LNCaP clone FGC (cell line): ENCODE measurements around the gene PHLPP2.

Experiments
- DNase-seq: peaks from one replicate; pipeline ENCODE4 v3.0.0-alpha.2; 2011; ENCODE audit warnings: low read depth
- H3K4me3 ChIP-seq: 2 replicates; pipeline ENCODE4 v1.5.1; 2011; ENCODE audit warnings: mild to moderate bottlenecking, low read depth, low read length, control low read depth
- TF ChIP-seq, protein P1 (sequence below): IDR thresholded peaks from 2 replicates; pipeline ENCODE4 v1.5.1; 2012; ENCODE audit warnings: mild to moderate bottlenecking; ENCODE audit not compliant: control insufficient read depth, insufficient read depth; ENCODE audit errors: extremely low read depth

The PHLPP2 gene

DNA sequence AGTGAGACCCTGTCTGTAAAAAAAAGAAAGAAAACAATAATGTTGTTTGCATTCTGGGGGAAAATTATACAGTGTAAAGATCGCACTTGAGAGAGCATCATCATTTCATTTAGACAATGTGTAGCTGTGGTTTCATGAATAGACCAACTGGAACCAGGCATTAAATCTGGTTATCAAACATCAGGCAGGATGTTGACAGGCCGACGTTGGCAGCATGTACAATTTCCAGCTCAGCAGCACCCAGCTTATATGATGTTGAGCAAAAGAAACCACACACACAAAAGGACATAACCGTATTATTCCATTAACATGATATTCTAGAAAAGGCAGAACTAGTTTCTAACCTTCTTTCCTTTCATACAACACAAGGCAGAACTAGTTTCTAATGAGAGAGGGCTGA, 92.7 kb downstream of the PHLPP2 start:
- TF ChIP-seq, protein P1, sequence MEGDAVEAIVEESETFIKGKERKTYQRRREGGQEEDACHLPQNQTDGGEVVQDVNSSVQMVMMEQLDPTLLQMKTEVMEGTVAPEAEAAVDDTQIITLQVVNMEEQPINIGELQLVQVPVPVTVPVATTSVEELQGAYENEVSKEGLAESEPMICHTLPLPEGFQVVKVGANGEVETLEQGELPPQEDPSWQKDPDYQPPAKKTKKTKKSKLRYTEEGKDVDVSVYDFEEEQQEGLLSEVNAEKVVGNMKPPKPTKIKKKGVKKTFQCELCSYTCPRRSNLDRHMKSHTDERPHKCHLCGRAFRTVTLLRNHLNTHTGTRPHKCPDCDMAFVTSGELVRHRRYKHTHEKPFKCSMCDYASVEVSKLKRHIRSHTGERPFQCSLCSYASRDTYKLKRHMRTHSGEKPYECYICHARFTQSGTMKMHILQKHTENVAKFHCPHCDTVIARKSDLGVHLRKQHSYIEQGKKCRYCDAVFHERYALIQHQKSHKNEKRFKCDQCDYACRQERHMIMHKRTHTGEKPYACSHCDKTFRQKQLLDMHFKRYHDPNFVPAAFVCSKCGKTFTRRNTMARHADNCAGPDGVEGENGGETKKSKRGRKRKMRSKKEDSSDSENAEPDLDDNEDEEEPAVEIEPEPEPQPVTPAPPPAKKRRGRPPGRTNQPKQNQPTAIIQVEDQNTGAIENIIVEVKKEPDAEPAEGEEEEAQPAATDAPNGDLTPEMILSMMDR = no peak
- no peak for DNase-seq
- no peak overlapping the region for H3K4me3 ChIP-seq

DNA sequence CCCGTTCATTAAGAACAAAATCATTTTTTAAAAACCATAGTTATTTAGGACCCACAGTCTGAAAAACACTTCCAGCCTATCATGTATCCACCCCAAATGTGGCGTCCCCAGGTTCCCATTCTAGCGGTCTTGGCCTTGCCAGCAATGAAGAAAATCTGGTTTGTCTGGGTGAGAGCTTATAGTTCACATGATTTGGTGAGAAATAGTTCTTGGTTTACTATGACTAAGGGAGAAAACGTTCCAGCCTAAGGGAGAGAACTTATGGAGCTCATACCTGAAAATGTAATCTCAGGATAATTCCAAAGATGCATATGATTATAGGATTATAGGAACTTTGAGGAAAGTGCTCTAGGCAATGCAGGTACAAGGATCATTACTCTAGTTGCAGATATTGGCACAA, 93.7 kb downstream of the PHLPP2 start:
- DNase-seq = no peak
- TF ChIP-seq, protein P1 = no peak
- H3K4me3 ChIP-seq = no peak overlapping the region

DNA sequence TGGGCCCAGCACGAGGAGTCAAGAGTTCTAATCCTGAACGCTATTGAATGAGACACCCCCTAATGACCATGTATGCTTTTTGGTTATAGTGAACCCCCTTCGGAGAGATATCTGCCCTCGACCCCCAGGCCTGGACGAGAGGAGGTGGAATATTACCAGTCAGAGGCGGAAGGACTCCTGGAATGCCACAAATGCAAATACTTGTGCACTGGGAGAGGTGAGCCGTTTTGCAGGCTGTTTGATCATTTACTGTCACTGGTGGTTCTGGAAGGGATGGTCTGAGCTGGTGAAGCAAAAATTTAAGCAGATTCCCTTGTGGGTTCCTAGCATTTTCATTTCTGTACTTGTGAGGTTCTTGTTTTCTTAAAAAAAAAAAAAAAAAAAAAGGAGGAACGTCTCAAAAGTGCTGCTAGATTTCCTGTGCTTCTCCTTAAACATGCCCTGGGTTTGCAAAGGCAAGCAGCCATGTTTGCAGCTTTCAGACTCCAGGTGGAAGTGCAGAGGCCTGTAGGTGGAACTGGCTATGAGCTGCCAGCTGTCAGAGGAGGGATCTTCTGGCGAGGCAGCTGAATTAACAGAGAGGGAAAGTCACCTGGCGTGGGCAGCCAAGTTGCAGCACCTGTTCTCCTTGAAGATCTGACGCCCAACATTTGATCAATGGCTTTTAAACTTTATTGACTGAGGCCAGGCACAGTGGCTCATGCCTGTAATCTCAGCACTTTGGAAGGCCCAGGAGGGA, 95.1 kb downstream of the PHLPP2 start:
- DNase-seq = peak; percentile 80

DNA sequence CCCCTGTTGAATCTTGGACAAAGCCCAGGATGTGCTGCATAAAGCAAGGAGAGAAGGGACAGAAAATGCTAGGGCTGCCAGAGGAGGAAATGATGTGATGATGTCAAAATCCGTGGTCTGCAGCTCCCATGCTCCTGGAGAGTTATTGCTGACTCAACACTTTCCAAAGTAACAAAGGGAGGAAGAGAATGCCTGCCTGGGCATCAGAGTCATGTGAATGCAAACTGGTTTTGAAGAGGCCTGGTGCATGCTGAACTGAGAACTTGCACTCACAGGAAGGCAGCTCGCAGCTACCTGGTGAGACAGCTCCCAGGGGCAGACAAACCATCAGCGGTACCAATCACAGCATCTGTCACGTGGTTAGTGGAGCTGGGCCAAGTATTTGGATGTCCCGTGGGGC, 95.7 kb downstream of the PHLPP2 start:
- TF ChIP-seq, protein P1 = no peak
- H3K4me3 ChIP-seq = no peak overlapping the region
- no peak for DNase-seq

More for the DNA sequence above, 95.1 kb downstream of the PHLPP2 start:
- H3K4me3 ChIP-seq = no peak overlapping the region
- TF ChIP-seq, protein P1 = no peak

DNA sequence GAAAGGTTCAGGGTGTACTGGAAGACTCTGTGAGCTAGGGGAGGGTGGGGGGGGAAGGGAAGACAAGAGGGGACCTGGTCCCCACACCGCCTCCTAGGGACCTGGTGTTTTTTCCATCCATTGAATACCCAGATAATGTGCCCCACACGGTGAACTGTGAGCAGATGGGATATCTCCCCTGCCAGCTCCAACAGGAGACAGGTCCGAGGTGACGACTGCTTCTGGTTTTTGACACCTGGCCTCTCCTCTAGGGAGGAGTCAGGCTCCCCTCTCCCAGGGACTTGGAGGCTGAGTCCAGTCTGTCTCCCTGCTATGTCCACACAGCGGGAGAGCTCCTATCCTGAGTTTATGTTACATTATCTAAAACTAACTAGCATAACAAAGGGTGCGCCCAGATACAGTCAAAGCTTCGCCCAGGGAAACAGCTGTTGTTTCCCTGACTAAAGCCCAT, 96.7 kb downstream of the PHLPP2 start:
- DNase-seq = no peak
- TF ChIP-seq, protein P1 = no peak
- no peak overlapping the region for H3K4me3 ChIP-seq

DNA sequence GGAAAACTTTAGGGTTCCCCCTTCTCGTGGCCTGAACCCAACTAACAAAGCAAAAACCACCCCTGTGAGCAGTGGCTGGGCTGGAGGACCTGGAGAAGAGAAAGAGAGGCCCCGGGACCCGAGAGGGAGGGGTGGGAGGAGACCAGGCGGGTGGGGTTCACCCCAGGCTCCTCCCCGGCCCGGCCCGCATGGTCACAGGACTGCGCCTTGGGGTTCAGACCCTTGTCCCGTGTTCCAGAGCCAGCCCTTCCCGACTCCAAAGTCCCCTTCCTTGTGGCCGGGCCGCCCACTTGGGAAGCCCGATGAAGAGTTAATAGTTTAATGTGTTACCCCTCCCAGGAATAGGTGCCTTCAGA, 97.7 kb downstream of the PHLPP2 start:
- TF ChIP-seq, protein P1 = no peak
- H3K4me3 ChIP-seq = peak overlapping the region; percentile 90
- DNase-seq = no peak

DNA sequence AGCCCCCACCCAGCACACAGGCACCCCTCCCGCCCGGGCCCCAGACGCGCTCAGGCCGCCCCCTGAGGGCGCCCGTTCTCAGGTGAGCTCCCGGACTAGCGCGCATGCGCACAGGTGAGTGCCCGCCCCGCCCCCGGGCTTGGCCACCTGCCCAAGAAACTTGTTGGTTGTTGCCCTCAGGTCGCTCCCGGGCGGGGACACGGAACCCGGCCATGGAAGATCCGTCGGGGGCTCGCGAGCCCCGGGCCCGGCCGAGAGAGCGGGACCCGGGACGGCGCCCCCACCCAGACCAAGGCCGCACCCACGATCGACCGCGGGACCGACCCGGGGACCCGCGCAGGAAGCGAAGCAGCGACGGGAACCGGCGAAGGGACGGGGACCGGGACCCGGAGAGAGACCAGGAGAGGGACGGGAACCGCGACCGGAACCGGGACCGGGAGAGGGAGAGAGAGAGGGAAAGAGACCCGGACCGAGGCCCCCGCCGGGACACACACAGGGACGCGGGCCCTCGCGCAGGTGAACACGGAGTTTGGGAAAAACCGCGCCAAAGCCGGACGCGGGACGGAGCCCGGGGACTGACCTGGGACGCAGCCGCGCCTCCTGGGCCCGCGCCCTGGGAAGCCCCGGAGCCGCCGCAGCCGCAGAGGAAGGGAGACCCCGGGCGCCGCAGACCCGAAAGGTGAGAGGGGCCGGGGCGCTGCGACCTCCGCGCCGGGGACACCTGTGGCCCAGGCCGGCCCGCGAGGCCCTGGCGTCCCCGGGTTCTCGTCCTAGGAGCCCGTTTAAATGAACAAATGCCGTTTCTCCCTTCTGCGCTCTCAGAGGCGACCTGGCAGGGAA, 98.3 kb downstream of the PHLPP2 start, which contains the start of gene MARVELD3:
TSS of gene MARVELD3 (plus strand) at position 167 of the 840 bp plus-strand sequence. CDS start at position 213, 46 bp downstream.
- TF ChIP-seq, protein P1 = peak; percentile 51
- H3K4me3 ChIP-seq = peak within 1 kb of the TSS; percentile 90
- peak; percentile 56 for DNase-seq
